ENCODE measurements around the gene PWP2.

The PWP2 gene

DNA sequence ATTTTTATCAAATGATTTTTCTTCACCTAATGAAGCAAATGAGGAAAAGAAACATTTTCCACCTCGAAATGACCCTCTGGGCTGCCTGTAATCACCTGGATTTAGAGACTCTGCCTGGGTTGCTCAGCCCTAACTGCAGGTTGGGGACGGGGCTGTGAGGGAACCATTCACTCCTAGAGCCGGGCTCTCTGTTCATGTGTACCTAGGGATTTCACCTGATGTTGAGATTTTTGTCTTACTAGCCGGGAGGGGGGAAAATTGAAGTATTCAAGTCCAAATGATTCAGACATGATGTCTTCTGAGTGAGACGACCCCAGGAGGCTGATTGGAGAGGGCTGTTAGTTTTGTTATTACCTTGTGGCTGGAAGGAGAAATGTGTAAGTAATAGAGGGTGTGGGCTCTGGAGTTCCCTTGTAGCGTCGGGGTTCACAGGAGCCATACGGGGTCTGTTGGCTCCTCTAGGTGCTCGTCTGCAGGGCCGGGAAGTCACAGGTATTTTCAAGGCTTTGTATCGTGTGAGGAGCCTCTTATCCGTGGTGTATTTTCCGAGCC, 42.3 kb upstream of the PWP2 start:
- no peak overlapping the region for H3K27ac ChIP-seq
- TF ChIP-seq, protein P1, sequence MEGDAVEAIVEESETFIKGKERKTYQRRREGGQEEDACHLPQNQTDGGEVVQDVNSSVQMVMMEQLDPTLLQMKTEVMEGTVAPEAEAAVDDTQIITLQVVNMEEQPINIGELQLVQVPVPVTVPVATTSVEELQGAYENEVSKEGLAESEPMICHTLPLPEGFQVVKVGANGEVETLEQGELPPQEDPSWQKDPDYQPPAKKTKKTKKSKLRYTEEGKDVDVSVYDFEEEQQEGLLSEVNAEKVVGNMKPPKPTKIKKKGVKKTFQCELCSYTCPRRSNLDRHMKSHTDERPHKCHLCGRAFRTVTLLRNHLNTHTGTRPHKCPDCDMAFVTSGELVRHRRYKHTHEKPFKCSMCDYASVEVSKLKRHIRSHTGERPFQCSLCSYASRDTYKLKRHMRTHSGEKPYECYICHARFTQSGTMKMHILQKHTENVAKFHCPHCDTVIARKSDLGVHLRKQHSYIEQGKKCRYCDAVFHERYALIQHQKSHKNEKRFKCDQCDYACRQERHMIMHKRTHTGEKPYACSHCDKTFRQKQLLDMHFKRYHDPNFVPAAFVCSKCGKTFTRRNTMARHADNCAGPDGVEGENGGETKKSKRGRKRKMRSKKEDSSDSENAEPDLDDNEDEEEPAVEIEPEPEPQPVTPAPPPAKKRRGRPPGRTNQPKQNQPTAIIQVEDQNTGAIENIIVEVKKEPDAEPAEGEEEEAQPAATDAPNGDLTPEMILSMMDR (conservative IDR thresholded peaks at IDR 0.05), result no peak

DNA sequence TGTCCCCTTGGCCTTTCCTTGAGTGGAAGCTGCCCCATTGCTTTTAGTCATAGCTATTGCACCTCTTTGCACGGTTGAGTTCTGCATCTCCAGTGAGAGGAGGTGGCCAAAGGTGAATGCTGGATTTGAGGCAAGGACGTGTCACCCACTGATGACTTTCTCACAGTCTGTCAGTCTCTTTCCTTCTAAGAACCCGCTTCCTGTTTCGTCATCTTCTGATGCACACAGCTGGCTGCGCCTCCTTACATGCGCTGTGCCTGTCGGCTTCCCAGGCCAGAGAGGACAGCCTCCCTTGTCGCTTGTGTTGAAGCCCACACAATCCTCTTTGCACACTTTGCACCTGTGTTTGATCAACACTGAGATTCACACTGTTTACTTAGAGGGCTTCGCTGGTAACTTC, 41.8 kb upstream of the PWP2 start:
- TF ChIP-seq, protein P1 (conservative IDR thresholded peaks at IDR 0.05), result no peak
- no peak overlapping the region for H3K27ac ChIP-seq

DNA sequence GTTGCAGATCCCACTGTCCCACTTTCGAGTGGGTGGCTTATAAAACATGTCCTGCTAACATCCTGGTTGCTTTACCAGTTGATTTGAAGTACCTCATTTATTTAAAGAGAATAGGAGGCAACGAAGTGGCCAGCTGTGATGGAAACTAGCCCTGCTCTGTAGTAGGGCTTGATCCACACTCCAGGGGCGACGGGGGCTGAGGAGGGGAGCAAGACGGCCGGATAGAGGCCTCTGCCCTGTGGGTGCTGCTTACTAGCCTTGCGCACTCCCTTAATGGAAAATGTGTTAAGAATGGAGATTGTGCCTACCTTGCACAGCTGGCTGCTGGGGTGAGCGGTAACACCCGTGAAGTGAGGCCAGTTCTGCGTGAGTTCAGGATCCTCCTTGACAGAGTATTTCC, 41.1 kb upstream of the PWP2 start:
- TF ChIP-seq, protein P1 (conservative IDR thresholded peaks at IDR 0.05), result no peak
- H3K27ac ChIP-seq, result no peak overlapping the region; the same call in 1 of the 2 replicates

DNA sequence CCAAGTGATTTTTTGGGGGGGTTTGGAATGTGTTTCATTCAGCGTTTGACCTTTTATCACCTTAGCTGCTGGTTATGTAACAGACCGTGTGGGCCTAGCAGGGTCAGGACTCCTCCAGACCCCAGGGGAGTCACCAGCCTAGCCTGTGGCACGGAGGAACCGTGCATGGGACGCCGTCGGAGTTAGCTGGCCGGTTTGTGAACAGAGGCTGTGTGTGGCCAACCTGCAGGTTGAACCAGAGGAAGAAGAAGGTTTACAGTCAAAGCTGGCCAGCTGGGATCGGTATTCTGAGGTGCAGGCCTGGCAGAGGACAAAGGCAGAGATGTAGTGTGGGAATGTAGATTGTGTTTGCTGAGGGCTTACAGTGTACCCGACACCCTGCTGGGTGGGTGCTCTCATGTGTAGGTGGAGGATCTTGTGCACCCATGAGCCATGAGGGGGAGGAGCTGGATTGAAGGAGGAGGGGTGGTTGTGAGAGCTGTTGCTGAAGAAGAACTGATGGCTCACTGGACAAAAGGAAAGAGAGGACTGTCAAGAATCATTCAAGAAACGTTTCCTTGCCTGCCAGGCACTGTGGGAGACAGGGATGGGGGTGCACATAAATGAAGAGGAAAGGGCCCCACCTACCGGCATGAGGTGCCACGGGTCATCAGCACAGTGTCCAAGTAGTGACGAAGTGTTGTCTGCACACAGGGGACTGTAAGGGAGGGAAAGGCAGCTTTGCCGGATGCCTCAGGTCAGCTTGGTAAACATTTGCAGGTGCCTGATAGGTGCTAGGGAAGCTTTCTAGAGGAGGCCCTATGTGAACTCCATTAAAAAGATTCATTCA, 40.0 kb upstream of the PWP2 start:
- TF ChIP-seq, protein P1 (conservative IDR thresholded peaks at IDR 0.05), result peak; percentile 62

DNA sequence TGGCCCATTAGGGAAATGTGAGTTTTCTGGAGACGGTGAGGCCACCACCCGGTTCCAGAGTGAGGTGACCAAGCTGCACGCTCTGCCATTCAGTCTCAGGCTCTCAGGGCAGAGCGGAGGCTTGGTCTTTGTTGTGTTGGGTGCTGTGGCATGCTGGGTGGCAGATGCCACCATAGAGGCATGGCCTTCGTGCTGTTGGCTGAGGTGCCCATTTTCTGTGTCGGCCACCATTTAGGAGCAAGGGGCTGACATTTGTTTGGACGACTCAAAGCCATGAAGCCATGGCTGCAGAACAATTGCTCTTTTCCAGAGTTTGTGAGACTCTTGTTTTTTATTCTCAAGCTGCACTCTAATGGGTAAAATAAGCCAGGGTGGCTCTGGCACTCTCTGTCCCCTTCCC, 36.8 kb upstream of the PWP2 start:
- TF ChIP-seq, protein P1 (conservative IDR thresholded peaks at IDR 0.05), result no peak
- H3K27ac ChIP-seq, result no peak overlapping the region

More for the DNA sequence above, 40.0 kb upstream of the PWP2 start:
- peak overlapping the region; percentile 33 for H3K27ac ChIP-seq

DNA sequence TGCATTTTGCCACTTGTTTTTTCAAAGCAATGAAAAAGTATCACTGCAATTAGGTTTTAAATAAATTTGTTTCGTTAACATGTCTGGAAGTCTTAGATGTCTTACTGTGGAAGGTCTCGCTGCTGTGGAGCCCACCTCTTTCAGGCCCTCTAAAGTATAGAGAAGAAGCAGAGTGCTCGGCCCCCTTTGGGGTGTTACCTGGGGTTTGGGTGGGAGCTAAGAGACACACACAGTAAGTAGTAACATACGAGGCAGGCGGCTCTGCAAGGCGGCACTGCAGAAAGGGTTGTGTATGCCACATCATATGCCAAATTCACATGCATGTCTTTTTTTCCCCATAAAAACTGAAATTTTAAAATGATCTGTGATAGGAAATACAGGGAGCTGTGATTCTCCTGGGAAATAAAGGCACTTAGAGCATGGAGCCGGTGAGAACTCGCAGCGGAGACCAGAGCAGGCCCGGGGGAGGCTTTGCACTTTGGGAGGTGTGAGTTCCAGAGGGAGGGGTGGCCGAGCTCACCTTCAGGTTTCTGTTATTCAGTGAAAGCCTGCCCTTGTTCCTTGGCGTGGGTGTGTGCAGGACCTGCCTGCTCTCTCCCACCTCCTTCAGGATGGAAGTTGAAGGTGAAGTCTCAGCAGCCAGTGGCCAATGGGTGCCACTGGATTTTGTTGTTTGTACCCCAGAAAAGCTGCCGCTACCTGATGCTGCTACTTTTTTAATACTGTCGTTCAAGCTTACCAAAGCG, 35.7 kb upstream of the PWP2 start:
- TF ChIP-seq, protein P1 (conservative IDR thresholded peaks at IDR 0.05), result 0 out of 2 replicates have a peak, but pooled peaks have one; percentile 15
- no peak overlapping the region for H3K27ac ChIP-seq

DNA sequence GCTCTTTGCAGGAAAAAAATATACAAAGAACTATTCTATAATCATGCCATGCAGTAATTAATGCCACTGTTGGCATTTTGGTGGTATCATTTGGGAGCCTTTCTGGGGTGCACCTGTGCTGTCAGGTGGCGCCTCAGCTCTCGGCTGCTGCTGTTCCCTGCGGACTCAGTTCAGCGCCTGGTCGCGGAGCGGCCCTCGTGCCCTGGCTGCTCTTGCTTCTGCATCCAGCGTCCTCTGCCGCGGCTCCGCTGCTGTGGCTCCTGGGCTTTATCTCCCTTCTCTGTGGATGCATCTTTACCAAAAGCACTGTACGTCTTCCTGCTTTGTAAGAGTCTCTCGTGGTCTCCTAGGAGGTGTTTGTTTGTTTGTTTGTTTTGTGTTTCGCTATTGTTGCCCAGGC, 35.1 kb upstream of the PWP2 start:
- H3K27ac ChIP-seq, result no peak overlapping the region
- TF ChIP-seq, protein P1 (conservative IDR thresholded peaks at IDR 0.05), result no peak
